ENCODE measurements around the gene SLBP. TPM values are rescaled to one million over a fixed set of nuclear protein-coding genes. Genes with fewer than 3 reads are reported as not detected.

SLBP gene
- total RNA-seq, 4 donors from 2014 or later: 36.9 to 59.1 (median 40.8) TPM

DNA sequence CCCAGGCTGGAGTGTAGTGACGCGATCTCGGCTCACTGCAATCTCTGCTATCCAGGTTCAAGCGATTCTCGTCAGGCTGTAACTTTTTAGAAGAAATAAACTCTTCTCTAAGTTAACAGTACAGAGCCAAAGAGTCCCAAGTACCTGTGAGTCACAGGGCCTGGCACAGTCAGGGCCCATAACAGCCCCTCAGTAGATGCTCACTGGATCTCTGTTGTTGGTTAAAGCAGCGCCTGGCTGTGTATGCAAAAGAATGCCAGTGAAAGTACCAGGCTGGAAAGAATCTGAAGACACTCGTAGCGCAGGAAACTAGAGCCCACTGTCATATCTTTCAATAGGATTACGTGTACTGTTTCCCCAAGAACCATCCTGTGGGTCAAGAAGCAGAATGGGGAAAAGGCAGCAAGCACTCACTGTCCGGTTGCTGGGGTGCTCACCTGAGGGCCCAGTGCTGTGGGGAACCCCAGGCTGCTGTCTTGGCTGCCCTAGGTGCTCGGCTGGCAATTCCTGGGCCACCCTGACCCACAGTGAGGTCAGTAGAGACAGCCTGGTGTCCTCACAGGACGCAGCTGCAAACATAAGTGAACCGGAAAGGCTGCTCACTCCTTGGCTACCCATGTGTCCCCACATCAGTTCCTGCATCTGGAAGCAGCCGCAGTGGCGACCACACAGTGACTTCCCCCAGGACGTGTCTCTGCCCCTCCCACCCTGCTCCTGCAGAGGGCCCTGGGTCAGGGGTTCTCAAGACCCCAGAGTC, 3.1 kb upstream of the SLBP start:
- H3K27ac ChIP-seq: no peak overlapping the region
- no peak overlapping the region for H3K4me3 ChIP-seq
- H3K36me3 ChIP-seq: peaks cover 12% of the 10 kb centered on the region
- TF ChIP-seq, protein P1, sequence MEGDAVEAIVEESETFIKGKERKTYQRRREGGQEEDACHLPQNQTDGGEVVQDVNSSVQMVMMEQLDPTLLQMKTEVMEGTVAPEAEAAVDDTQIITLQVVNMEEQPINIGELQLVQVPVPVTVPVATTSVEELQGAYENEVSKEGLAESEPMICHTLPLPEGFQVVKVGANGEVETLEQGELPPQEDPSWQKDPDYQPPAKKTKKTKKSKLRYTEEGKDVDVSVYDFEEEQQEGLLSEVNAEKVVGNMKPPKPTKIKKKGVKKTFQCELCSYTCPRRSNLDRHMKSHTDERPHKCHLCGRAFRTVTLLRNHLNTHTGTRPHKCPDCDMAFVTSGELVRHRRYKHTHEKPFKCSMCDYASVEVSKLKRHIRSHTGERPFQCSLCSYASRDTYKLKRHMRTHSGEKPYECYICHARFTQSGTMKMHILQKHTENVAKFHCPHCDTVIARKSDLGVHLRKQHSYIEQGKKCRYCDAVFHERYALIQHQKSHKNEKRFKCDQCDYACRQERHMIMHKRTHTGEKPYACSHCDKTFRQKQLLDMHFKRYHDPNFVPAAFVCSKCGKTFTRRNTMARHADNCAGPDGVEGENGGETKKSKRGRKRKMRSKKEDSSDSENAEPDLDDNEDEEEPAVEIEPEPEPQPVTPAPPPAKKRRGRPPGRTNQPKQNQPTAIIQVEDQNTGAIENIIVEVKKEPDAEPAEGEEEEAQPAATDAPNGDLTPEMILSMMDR (IDR thresholded peaks at IDR 0.05): no peak
- 68% methylated on average over 11 of the region's 16 CpGs for WGBS
- H3K27me3 ChIP-seq: no peaks in the 10 kb centered on the region
- DNase-seq (ENCODE audit: low spot score in 2 of 2): no peak
- H3K4me1 ChIP-seq: peaks cover 83% of the 10 kb centered on the region
- no peaks in the 10 kb centered on the region for H3K9me3 ChIP-seq

DNA sequence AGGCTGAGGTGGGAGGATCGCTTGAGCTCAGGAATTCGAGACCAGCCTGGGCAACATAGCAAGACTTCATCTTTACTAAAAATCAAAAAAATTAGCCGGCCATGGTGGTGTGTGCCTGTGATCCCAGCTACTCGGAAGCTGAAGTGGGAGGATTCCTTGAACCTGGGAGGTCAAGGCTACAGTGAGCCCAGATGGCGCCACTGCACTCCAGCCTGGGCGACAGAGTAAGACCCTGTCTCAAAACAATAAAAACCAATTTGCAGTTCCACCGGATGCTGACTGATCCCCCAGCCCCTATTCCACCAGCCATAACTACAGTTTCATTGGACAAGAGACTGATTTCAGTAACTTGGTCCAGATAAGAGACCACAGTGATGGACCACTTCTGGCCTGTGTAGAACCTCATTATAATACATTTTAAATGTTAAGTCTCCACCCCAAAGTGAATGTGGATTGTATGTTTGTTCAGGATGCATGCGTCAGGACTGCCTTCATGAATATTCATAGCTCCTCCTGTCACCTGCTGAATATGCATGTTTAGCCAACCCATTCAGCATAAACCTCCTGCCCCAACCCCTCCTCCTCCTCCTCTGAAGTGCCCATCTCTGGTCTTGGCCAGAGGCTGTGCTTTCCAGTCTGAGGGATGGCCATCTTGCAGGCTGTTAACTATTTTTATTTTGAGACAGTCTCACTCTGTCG, 2.3 kb upstream of the SLBP start:
- peaks cover 15% of the 10 kb centered on the region for H3K36me3 ChIP-seq
- TF ChIP-seq POLR2A (IDR thresholded peaks at IDR 0.05) (no peak), EP300 (IDR thresholded peaks at IDR 0.05) (no peak), POLR2AphosphoS5 (IDR thresholded peaks at IDR 0.05) (no peak)
- TF ChIP-seq, protein P1 (IDR thresholded peaks at IDR 0.05): no peak
- no peaks in the 10 kb centered on the region for H3K9me3 ChIP-seq
- peaks cover 81% of the 10 kb centered on the region for H3K4me1 ChIP-seq
- no peak for DNase-seq (ENCODE audit: low spot score in 2 of 2)
- peak overlapping the region; percentile 5 for H3K27ac ChIP-seq
- no peak overlapping the region for H3K4me3 ChIP-seq
- WGBS: 72% methylated on average over 9 of the region's 9 CpGs
- no peaks in the 10 kb centered on the region for H3K27me3 ChIP-seq

DNA sequence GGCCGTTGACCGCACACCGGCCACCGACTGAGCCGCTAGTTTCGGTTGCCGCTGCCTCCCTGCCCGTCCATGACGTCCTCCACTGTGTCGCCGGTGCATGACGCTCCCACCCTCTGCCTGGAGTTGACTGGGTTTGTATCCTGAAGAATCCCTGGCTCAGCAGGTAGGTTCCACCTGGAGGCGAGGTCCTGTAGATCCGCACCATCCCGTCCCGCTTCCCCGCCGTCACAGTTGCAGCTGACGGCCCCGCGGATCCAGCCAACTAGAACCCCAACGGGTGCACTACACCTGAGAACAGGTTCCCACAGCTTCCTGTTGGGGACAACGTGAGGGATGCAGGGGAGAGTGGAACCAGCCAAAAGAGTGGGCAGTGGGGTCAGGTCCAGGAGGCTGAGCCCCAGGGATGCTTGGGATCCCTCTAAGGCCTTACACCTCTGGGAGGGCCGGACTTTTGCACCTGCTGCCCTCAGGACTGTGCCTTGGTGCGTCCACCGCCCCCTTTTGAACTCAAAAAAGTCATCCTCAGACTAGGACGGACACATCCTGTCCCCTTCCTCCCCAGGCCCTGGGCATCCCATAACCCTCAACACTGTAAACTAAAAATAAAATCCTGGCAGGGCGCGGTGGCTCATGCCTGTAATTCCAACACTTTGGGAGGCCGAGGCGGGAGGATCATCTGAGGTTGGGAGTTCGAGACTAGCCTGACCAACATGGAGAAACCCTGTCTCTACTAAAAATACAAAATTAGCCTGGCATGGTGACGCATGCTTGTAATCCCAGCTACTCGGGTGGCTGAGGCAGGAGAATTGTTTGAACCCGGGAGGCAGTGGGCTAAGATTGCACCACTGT, 1.1 kb upstream of the SLBP start:
- 16% methylated on average over 32 of the region's 35 CpGs for WGBS
- H3K4me3 ChIP-seq: peak overlapping the region; percentile 87

DNA sequence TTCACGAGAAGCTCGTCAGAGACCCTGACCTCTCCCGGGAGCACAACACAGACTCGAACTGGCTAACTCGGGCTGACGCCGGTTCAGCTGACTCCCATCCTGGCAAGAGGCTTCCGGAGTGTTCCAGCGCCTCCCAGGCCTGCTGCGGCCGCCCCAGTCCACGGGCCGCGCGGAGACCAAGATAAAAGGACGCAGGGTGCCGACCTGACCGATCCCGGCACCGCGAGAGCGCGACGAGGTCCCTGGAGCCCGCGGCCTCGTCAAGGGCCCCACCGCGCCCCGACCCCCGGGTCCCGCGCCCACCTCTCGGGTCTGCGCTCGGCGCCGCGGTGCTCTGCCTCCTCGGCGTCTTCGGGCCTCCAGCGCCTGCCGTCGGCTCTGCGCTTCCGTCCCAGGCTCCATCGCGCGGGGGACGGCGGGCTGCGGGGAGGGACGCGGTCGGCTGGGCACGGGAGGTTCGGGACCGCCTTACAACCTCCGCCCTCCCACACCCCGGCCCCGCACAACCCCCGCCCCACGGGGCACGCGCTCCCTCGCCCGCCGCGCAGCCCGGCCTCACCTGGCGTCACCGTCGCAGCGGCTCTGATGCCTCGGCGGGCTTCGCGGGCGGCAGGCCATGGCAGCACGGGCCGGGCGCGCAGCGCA, 426 bp downstream of the SLBP start:
- H3K27ac ChIP-seq: peak overlapping the region; percentile 99
- peaks cover 65% of the 10 kb centered on the region for H3K4me1 ChIP-seq
- H3K27me3 ChIP-seq: no peaks in the 10 kb centered on the region
- peak overlapping the region; percentile 87 for H3K4me3 ChIP-seq
- TF ChIP-seq POLR2AphosphoS5 (IDR thresholded peaks at IDR 0.05): no peak
- DNase-seq (ENCODE audit: low spot score in 2 of 2): no peak
- no peaks in the 10 kb centered on the region for H3K9me3 ChIP-seq
- WGBS: 0% methylated on average over 7 of the region's 85 CpGs
- peaks cover 3% of the 10 kb centered on the region for H3K36me3 ChIP-seq

More for the DNA sequence above, 1.1 kb upstream of the SLBP start:
- TF ChIP-seq POLR2AphosphoS5 (IDR thresholded peaks at IDR 0.05): no peak
- no peak for TF ChIP-seq POLR2A (IDR thresholded peaks at IDR 0.05)
- TF ChIP-seq EP300 (IDR thresholded peaks at IDR 0.05): no peak
- TF ChIP-seq, protein P1 (IDR thresholded peaks at IDR 0.05): no peak
- Histone ChIP-seq H3K4me1 (peaks cover 78% of the 10 kb centered on the region), H3K27me3 (no peaks in the 10 kb centered on the region), H3K9me3 (no peaks in the 10 kb centered on the region), H3K36me3 (peaks cover 15% of the 10 kb centered on the region), H3K27ac (peak overlapping the region; percentile 99)
- DNase-seq (ENCODE audit: low spot score in 2 of 2): no peak

DNA sequence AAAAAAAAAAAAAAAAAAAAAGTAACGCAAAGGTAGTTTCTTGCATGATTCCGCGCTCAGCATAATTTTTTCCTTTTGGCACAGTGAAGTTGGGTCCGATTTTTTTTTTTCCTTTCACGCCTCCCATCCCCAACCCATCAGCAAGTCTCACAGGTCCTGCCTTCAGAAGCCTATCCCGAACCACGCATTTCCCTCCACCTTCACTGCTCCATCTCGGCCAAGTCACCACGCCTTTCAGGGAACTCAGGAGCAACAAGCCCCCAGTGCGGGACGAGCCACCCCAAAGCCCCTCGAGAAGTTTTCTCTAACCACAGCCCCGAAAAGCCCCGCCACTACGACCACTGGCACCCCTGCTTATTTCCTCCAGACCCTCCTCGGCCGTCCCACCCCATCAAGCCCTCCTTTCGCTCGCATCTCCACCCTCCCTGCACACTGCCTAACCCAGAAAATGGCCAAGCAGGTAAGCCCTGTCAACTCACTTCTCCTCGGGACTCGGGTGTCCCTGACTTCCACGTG, 1.0 kb downstream of the SLBP start:
- H3K27ac ChIP-seq: peak overlapping the region; percentile 99
- H3K4me1 ChIP-seq: peaks cover 60% of the 10 kb centered on the region
- DNase-seq (ENCODE audit: low spot score in 2 of 2): no peak
- TF ChIP-seq EP300 (IDR thresholded peaks at IDR 0.05) (no peak), POLR2AphosphoS5 (IDR thresholded peaks at IDR 0.05) (no peak)
- TF ChIP-seq, protein P1 (IDR thresholded peaks at IDR 0.05): no peak
- no peaks in the 10 kb centered on the region for H3K9me3 ChIP-seq
- peak overlapping the region; percentile 87 for H3K4me3 ChIP-seq
- 10% methylated on average over 22 of the region's 22 CpGs for WGBS
- no peaks in the 10 kb centered on the region for H3K27me3 ChIP-seq
- H3K36me3 ChIP-seq: peaks cover 7% of the 10 kb centered on the region
